HG03025 (cell line): ENCODE results near the gene ABCC4.

Experiments used
- ATAC-seq: cut with Tn5 transposase; IDR thresholded peaks from one replicate; pipeline ENCODE4 v1.9.1; 2021; ENCODE audit warnings: mild to moderate bottlenecking, moderate library complexity; ENCODE audit not compliant: unreplicated experiment, low FRiP score

Gene ABCC4

GRCh38 chr13:95020298-95020987 is 280.8 kb downstream of the ABCC4 start:
- no peak for ATAC-seq

DNA sequence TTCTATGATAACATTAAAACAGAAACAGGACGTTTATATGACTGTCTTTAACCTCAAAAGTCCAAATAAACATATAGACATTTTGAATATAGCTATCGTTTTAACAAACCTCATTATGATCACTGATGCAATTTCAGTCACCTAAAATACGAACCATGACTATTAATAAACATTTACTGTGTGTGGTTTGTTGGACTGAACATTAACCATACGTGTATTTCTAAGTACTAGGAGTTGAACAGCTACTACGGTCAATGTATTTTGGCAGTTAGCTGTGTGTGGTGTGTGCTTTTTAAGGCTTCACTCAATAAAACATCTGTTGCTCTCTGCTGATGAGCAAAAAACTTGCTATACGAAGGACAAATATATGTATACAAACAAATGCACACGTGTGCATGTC is 281.4 kb downstream of the ABCC4 start:
- ATAC-seq = no peak

GRCh38 chr13:95007322-95007721 is 293.9 kb downstream of the ABCC4 start:
- no peak for ATAC-seq

DNA sequence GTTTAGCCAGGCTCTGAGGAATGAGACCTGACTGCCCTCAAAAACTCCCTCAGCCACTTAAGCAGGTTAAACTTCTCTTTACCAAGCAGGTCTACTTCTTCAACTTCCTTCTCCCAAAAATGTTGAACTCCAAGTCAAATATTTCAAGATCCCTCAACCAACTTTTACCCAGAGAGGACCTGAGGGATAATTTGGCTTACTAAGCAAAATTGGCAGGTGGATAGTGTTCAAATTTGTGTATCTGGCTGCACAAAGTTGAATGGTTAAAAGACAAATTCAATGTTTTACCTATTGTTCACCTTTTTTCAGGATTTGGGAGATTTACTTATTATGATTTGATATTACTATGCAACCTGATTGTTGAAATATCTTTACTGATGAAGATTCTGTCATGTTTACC is 296.0 kb downstream of the ABCC4 start:
- ATAC-seq = no peak

GRCh38 chr13:95003019-95003813 is 298.0 kb downstream of the ABCC4 start:
- ATAC-seq = no peak

- no peak for ATAC-seq
These were observed 299.1 kb downstream of the ABCC4 start for GRCh38 chr13:95002126-95002525.

- ATAC-seq = no peak
These were observed 301.4 kb downstream of the ABCC4 start for GRCh38 chr13:94999871-95000270.

GRCh38 chr13:94997126-94997525 is 304.1 kb downstream of the ABCC4 start:
- no peak for ATAC-seq

GRCh38 chr13:94996445-94996844 is 304.8 kb downstream of the ABCC4 start:
- ATAC-seq = no peak

DNA sequence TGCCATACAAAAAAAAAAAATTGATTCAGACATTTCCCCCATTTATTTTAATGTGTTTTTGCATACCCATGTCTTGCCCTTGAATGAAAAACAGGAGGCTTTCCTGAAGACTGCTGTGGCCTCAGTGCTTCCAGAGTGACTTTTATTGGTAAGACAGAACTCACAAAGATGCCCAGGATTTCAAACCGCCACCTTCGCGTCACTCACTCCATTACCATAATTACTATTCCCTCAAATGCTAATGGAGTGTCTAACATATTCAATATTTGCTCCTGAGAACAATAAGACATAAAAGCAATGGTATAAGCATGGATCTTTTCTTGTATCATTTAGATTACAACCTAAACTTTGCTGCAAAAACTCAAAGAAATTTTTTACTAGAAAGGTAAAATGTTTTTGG is 306.7 kb downstream of the ABCC4 start:
- ATAC-seq = no peak

GRCh38 chr13:94993616-94994015 is 307.6 kb downstream of the ABCC4 start:
- ATAC-seq = no peak

GRCh38 chr13:94992036-94992960 is 309.0 kb downstream of the ABCC4 start:
- ATAC-seq = no peak

- no peak for ATAC-seq
These were observed 312.6 kb downstream of the ABCC4 start for GRCh38 chr13:94988654-94989053.

- ATAC-seq = no peak
These were observed 313.4 kb downstream of the ABCC4 start for GRCh38 chr13:94987869-94988268.

DNA sequence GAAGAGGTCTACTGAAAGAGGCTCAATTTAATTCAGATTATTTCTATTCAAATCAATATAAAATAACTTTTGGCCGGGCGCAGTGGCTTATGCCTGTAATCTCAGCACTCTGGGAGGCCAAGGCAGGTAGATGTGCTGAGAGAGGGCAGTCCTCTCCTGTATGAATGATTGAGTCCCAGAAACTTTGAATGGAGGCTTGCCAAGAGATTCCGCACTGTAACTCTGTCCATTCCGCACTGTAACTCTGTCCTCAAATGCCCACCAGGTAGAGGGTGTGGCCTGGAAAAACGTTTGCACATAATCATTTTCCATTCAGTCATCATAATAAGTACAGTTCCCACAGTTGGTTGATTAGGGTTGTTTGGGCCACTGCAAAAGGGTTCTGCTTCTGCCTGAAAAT is 314.2 kb downstream of the ABCC4 start:
- no peak for ATAC-seq

- ATAC-seq = no peak
These were observed 316.3 kb downstream of the ABCC4 start for GRCh38 chr13:94984958-94985357.

- ATAC-seq = no peak
These were observed 322.7 kb downstream of the ABCC4 start for GRCh38 chr13:94978516-94978915.

DNA sequence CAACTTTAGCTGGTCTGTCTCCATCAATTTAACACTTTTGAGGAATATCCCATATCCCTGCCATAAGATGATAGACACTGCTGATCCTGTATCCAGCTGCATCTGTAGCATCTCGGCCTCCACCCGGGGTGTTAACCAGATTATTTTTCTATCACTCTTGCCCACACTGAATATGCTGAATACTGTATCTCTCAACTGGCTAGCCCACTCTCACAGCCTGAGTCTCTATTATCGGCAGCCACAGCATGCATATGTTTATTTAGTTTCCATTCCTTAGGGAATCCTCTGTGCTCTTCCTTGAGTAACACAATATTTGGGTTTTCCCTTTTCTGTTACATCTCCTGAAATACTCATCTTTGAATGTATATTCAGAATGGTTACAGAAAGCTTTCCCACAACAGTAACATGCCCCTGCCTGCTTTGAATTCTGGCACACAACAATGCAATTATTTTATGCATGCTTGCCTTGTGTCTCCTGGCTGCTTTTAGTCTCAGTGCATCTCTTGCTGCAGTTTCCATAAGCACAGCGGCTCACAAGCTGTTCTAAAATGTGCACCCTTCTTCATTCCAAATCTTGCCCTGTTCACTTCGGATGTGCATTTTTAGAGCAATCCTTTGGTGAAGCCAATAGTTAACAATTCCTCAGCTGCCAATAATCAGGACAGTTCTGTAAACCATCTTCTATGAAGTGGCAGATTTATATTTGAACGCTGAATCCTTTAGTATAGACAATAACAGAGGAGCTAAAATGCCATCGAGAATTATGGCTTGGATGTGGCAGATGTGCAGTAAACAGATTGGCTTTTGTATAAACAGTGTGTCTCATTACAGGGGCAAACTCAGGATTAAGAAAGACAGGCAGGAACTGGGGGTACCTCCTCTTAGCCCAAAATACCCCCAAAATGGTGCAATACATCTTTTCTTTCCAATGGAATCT is 327.0 kb downstream of the ABCC4 start:
- no peak for ATAC-seq

GRCh38 chr13:94972262-94972661 is 329.0 kb downstream of the ABCC4 start:
- ATAC-seq = no peak
